Vagina (tissue), 2 donors: ENCODE data around the gene SYT5. TPM values are rescaled to one million over a fixed set of nuclear protein-coding genes. Genes with fewer than 3 reads are reported as not detected.
A peak's percentile ranks its signal among the peaks of the same experiment; 100 is the strongest.

ENCODE experiments used
- DNase-seq, 2 donors: peaks; one replicate each; pipeline ENCODE4 v3.0.0-alpha.2; 2017; ENCODE audit errors: extremely low spot score in 2 of 2
- H3K27ac ChIP-seq: fragments of 200-600 bp; sonication (generic); one replicate; pipeline ENCODE4 v1.5.1; 2019
- H3K27me3 ChIP-seq: fragments of 200-600 bp; sonication (generic); one replicate; pipeline ENCODE4 v1.5.1; 2019
- H3K36me3 ChIP-seq, 2 donors: fragments of 200-600 bp; sonication (generic); one replicate each; pipeline ENCODE4 v1.5.1; 2017 to 2019
- H3K4me1 ChIP-seq: fragments of 200-600 bp; sonication (generic); one replicate; pipeline ENCODE4 v1.5.1; 2019
- H3K4me3 ChIP-seq, 2 donors: fragments of 200-600 bp; sonication (generic); 1 replicate in 1 of 2; 2 replicates in 1 of 2; pipeline ENCODE4 v1.5.1; 2016 to 2019
- H3K9me3 ChIP-seq: fragments of 200-600 bp; sonication (generic); one replicate; pipeline ENCODE4 v1.5.1; 2019
- POLR2A ChIP-seq, 2 donors: fragments of 450-650 bp; IDR thresholded peaks; one replicate each; pipeline ENCODE4 v1.6.1; 2017; ENCODE audit warnings: antibody characterized with exemption in 2 of 2, mild to moderate bottlenecking in 2 of 2, moderate library complexity in 2 of 2
- POLR2AphosphoS5 ChIP-seq, 2 donors: sonication (generic); formaldehyde crosslinking; IDR thresholded peaks; one replicate each; pipeline ENCODE4 v1.9.0; 2017; ENCODE audit warnings: antibody characterized with exemption in 2 of 2, mild to moderate bottlenecking in 2 of 2, low read depth in 1 of 2; ENCODE audit not compliant: insufficient read depth in 1 of 2
- intact Hi-C: fragments of 100-400 bp; cut with DNase I; formaldehyde crosslinking; loops from one replicate; pipeline ENCODE4 v1.15.1; 2023
- total RNA-seq: library from RNA; depleted of rRNA; stranded (reverse); fragments of >200 nt; gene quantifications from one replicate; pipeline ENCODE4 v1.2.3, GENCODE V29; 2016
- TF ChIP-seq, protein P1 (sequence below), 3 experiments: fragments of 450-650 bp in 2 of 3; fragments of 200-600 bp in 1 of 3; sonication (generic) in 1 of 3; IDR thresholded peaks; one replicate each; pipeline ENCODE4 v1.5.1; 2017 to 2019; ENCODE audit warnings: antibody characterized with exemption in 3 of 3, mild to moderate bottlenecking in 2 of 3, moderate library complexity in 2 of 3

SYT5 gene
- total RNA-seq, 1 donor from 2014 or later = not detected

- Histone ChIP-seq H3K36me3 (peaks cover 0 to 17% of the 10 kb centered on the region in 2 donors), H3K4me3 (no peak overlapping the region), H3K9me3 (no peaks in the 10 kb centered on the region), H3K4me1 (no peaks in the 10 kb centered on the region), H3K27ac (no peak overlapping the region), H3K27me3 (no peaks in the 10 kb centered on the region)
- no peak for DNase-seq
- intact Hi-C loops = no loop called here
- TF ChIP-seq POLR2AphosphoS5 (IDR thresholded peaks at IDR 0.05; ENCODE audit: insufficient read depth in 1 of 2, low read depth in 1 of 2) (no peak), POLR2A (IDR thresholded peaks at IDR 0.05) (no peak)
- TF ChIP-seq, protein P1, sequence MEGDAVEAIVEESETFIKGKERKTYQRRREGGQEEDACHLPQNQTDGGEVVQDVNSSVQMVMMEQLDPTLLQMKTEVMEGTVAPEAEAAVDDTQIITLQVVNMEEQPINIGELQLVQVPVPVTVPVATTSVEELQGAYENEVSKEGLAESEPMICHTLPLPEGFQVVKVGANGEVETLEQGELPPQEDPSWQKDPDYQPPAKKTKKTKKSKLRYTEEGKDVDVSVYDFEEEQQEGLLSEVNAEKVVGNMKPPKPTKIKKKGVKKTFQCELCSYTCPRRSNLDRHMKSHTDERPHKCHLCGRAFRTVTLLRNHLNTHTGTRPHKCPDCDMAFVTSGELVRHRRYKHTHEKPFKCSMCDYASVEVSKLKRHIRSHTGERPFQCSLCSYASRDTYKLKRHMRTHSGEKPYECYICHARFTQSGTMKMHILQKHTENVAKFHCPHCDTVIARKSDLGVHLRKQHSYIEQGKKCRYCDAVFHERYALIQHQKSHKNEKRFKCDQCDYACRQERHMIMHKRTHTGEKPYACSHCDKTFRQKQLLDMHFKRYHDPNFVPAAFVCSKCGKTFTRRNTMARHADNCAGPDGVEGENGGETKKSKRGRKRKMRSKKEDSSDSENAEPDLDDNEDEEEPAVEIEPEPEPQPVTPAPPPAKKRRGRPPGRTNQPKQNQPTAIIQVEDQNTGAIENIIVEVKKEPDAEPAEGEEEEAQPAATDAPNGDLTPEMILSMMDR (IDR thresholded peaks at IDR 0.05) = no peak
Measured at GRCh38 chr19:55224038-55224665, 44.1 kb upstream of the SYT5 start.

DNA sequence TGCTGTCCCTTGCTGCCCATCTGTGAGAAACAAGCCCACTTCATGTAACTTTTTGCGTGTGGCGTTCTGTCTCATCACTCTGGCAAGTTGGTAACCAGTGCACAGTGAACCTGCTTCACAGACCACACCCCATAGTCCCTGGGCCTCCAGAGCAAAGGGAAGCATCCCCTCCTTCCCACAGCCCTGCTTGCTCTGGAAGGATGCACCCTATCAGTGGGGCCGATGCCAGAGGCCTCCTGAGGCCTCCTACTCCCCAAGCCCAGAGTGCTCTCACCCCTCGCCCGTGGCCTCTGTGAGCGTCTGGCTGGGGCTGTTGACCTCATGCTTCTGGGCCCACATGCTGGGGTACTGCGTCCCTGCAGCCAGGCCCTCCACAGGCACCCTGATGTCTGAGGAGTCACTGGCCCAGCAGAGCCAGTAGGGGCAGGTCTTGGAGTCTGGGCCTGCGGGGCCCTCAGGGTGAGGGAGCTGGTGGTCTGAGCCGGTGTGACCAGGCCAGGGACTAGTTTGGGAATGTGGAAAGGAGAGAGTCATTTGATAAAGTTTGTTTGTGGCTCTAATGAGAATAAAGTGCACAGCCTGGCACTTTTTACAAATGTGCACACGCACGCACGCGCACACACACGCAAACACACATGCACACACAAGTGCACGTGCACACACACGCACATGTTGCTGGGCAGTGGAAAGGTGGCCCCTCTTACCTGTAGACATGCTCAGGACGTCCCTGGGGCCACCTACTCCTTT is 43.4 kb upstream of the SYT5 start:
- no peak overlapping the region for H3K27ac ChIP-seq
- intact Hi-C loops = no loop called here
- H3K4me3 ChIP-seq = no peak overlapping the region
- H3K9me3 ChIP-seq = no peaks in the 10 kb centered on the region
- DNase-seq = no peak
- H3K36me3 ChIP-seq = peaks cover 0 to 16% of the 10 kb centered on the region in 2 donors
- TF ChIP-seq, protein P1 (IDR thresholded peaks at IDR 0.05) = no peak
- no peak for TF ChIP-seq POLR2AphosphoS5 (IDR thresholded peaks at IDR 0.05; ENCODE audit: insufficient read depth in 1 of 2, low read depth in 1 of 2)
- TF ChIP-seq POLR2A (IDR thresholded peaks at IDR 0.05) = no peak
- no peaks in the 10 kb centered on the region for H3K27me3 ChIP-seq
- no peaks in the 10 kb centered on the region for H3K4me1 ChIP-seq

DNA sequence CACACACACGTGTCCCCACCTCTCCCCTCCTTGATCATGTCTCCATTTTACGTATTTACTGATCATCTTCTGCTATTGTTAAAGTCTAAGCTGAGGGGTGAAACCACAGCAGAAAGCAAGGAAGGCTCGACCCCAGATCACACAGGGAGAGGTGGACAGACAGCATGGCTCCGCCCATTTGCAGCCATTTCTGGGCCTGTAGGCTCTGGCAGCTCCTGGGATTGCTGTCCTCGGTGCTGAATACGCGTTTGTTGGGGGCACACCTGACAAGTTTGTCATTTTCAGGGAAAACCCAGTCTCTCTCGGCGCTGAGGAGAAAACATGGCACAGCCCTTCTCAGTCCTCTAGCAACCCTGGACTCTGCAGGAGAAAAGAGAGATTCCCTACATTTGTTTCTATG is 40.4 kb upstream of the SYT5 start:
- TF ChIP-seq, protein P1 (IDR thresholded peaks at IDR 0.05) = no peak
- no peak for TF ChIP-seq POLR2AphosphoS5 (IDR thresholded peaks at IDR 0.05; ENCODE audit: insufficient read depth in 1 of 2, low read depth in 1 of 2)
- Histone ChIP-seq H3K27me3 (no peaks in the 10 kb centered on the region), H3K36me3 (no peaks in the 10 kb centered on the region), H3K4me3 (no peak overlapping the region), H3K9me3 (no peaks in the 10 kb centered on the region), H3K4me1 (peaks cover 14% of the 10 kb centered on the region), H3K27ac (no peak overlapping the region)
- DNase-seq = no peak
- intact Hi-C loops = no loop called here

DNA sequence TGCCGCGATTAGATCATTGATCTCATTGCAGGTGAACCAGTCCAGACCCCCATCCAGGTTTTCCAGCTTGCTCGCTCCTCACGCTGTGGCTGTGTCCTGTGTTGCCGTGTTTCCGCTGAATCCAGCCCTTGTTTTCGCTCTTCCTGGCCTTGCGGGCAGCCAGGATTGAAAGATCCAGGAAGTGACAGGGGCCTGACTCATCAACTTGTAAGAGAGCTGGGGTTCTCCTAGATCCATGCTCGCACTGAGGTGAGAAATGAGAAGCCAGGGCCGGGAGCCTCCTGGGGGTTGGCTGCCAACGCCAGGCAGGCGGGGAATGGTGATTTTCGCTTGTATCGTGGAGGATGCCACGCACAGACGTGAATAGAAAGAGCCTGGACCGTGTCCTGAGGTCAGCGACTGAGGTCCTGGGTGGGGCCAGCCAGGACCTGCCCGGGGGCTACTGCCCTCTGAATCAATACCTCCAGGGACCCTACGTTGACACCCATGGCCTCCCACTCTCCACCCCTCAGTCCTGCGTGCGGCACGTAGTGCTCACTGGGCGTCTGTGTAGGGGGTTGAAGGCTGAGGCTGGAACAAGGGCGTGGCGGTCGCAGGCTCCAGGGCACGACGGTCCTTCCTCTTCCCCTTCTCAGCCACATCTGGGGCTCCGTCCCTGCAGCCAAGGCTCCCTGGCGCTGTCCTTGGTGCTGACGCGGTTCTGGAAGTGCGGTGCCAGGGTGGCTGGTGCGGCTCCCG is 36.5 kb upstream of the SYT5 start:
- H3K27ac ChIP-seq = no peak overlapping the region
- intact Hi-C loops = no loop called here
- H3K4me3 ChIP-seq = peak overlapping the region in 1 of 2 donors; percentile 15
- DNase-seq = no peak
- peaks cover 14% of the 10 kb centered on the region for H3K4me1 ChIP-seq
- no peaks in the 10 kb centered on the region for H3K9me3 ChIP-seq
- H3K36me3 ChIP-seq = no peaks in the 10 kb centered on the region
- TF ChIP-seq, protein P1 (IDR thresholded peaks at IDR 0.05) = peak in 1 of 3 experiments; percentile 8
- TF ChIP-seq POLR2AphosphoS5 (IDR thresholded peaks at IDR 0.05; ENCODE audit: insufficient read depth in 1 of 2, low read depth in 1 of 2) (peak; percentile 20 to 35), POLR2A (IDR thresholded peaks at IDR 0.05) (no peak)
- H3K27me3 ChIP-seq = no peaks in the 10 kb centered on the region
